Activated CD4-positive, CD25-positive, alpha-beta regulatory T cell treated with anti-CD3 and anti-CD28 coated beads, Interleukin-2, amount 50 U/mL, for 16 hours (primary cell): ENCODE data around the gene P2RY14.
"Not testable (repeated sequence)": the region's sequence is repeated elsewhere in the genome, so short reads cannot be mapped to it uniquely, and the experiment has no call there.

Source experiments
- DNase-seq: peaks from one replicate; pipeline ENCODE4 v3.0.0-alpha.2; 2020; ENCODE audit warnings: low read depth, low spot score

P2RY14 gene

GRCh38 chr3:151262871-151263525 lies 15.3 kb downstream of the P2RY14 start:
- DNase-seq, result no peak

- no peak for DNase-seq
Measured at GRCh38 chr3:151259664-151260063, 18.7 kb downstream of the P2RY14 start.

GRCh38 chr3:151256749-151257148 lies 21.6 kb downstream of the P2RY14 start:
- no peak for DNase-seq

- DNase-seq, result no peak
Measured at GRCh38 chr3:151248772-151249337, 29.5 kb downstream of the P2RY14 start.

- DNase-seq, result not testable (repeated sequence)
Measured at GRCh38 chr3:151242006-151242405, 36.3 kb downstream of the P2RY14 start.

- DNase-seq, result no peak
Measured at GRCh38 chr3:151236736-151237135, 41.6 kb downstream of the P2RY14 start.

- no peak for DNase-seq
Measured at GRCh38 chr3:151236316-151236715, 42.0 kb downstream of the P2RY14 start.

- no peak for DNase-seq
Measured at GRCh38 chr3:151234825-151235224, 43.5 kb downstream of the P2RY14 start.

- no peak for DNase-seq
Measured at GRCh38 chr3:151232991-151233390, 45.4 kb downstream of the P2RY14 start.

GRCh38 chr3:151232403-151232802 lies 45.9 kb downstream of the P2RY14 start:
- not testable (repeated sequence) for DNase-seq

- DNase-seq, result no peak
Measured at GRCh38 chr3:151230646-151231045, 47.7 kb downstream of the P2RY14 start.

- no peak for DNase-seq
Measured at GRCh38 chr3:151228666-151229040, 49.7 kb downstream of the P2RY14 start.

GRCh38 chr3:151227807-151228665 lies 50.3 kb downstream of the P2RY14 start:
- DNase-seq, result peak; percentile 56

- DNase-seq, result no peak
Measured at GRCh38 chr3:151227266-151227806, 51.0 kb downstream of the P2RY14 start.

GRCh38 chr3:151226825-151227224 lies 51.5 kb downstream of the P2RY14 start:
- DNase-seq, result no peak

GRCh38 chr3:151226088-151226563 lies 52.2 kb downstream of the P2RY14 start:
- DNase-seq, result no peak

GRCh38 chr3:151225040-151225975 lies 53.0 kb downstream of the P2RY14 start:
- no peak for DNase-seq

GRCh38 chr3:151224268-151224866 lies 54.0 kb downstream of the P2RY14 start:
- DNase-seq, result no peak

GRCh38 chr3:151219056-151219455 lies 59.3 kb downstream of the P2RY14 start:
- no peak for DNase-seq

GRCh38 chr3:151218136-151218535 lies 60.2 kb downstream of the P2RY14 start:
- no peak for DNase-seq
